Neural cell (in vitro differentiated cells): ENCODE results near the gene PCDHGB6. TPM values are rescaled to one million over a fixed set of nuclear protein-coding genes. Genes with fewer than 3 reads are reported as not detected.

ENCODE experiments used
- H2AFZ ChIP-seq: fragments of 200-600, 300-800 bp; sonication (generic), shearing (Covaris generic); 2 replicates; pipeline ENCODE4 v1.6.0; 2014; ENCODE audit warnings: low read depth, mild to moderate bottlenecking, antibody characterized with exemption, low read length, moderate library complexity
- H3F3A ChIP-seq: fragments of 200-600 bp; shearing (Covaris generic); 2 replicates; pipeline ENCODE4 v1.6.1; 2016; ENCODE audit warnings: mild to moderate bottlenecking, moderate library complexity, mixed read lengths, antibody characterized with exemption, low read length; ENCODE audit not compliant: insufficient read depth, poor library complexity, severe bottlenecking
- H3K27ac ChIP-seq: fragments of 200-600, 300-800 bp; sonication (generic), shearing (Covaris generic); 2 replicates; pipeline ENCODE4 v1.5.1; 2014; ENCODE audit warnings: mild to moderate bottlenecking, low read length, moderate library complexity
- H3K27me3 ChIP-seq: fragments of 300-800, 200-600 bp; sonication (generic), shearing (Covaris generic); 2 replicates; pipeline ENCODE4 v1.6.0; 2014; ENCODE audit warnings: mild to moderate bottlenecking, low read depth, low read length, moderate library complexity; ENCODE audit not compliant: insufficient read depth
- H3K36me3 ChIP-seq: fragments of 300-800, 200-600 bp; sonication (generic), shearing (Covaris generic); 2 replicates; pipeline ENCODE4 v1.5.1; 2014; ENCODE audit warnings: mild to moderate bottlenecking, antibody characterized with exemption, low read length, moderate library complexity; ENCODE audit not compliant: insufficient read depth
- H3K4me2 ChIP-seq: fragments of 300-800, 200-600 bp; sonication (generic), shearing (Covaris generic); 2 replicates; pipeline ENCODE4 v1.6.0; 2014; ENCODE audit warnings: mild to moderate bottlenecking, low read length
- H3K4me3 ChIP-seq: fragments of 300-800, 200-600 bp; sonication (generic), shearing (Covaris generic); 2 replicates; pipeline ENCODE4 v1.5.1; 2014; ENCODE audit warnings: mild to moderate bottlenecking, low read length, moderate library complexity
- H3K79me2 ChIP-seq: fragments of 200-600 bp; shearing (Covaris generic); replicated peaks from 2 replicates; pipeline ENCODE4 v1.6.0; 2014; ENCODE audit warnings: mild to moderate bottlenecking, low read length, moderate library complexity; ENCODE audit not compliant: insufficient read depth
- H3K9ac ChIP-seq: fragments of 300-800, 200-600 bp; sonication (generic), shearing (Covaris generic); 2 replicates; pipeline ENCODE4 v1.6.1; 2016; ENCODE audit warnings: mild to moderate bottlenecking, low read length, mixed read lengths
- H3K9me2 ChIP-seq: fragments of 200-600 bp; shearing (Covaris generic); 2 replicates; pipeline ENCODE4 v1.6.1; 2016; ENCODE audit warnings: mild to moderate bottlenecking, low read length, mixed read lengths; ENCODE audit not compliant: insufficient read depth
- H3K9me3 ChIP-seq: fragments of 200-600, 300-800 bp; sonication (generic), shearing (Covaris generic); 2 replicates; pipeline ENCODE4 v1.6.1; 2016; ENCODE audit warnings: mild to moderate bottlenecking, mixed run types, low read length, moderate library complexity, mixed read lengths
- H4K20me1 ChIP-seq: fragments of 200-600 bp; shearing (Covaris generic); 2 replicates; pipeline ENCODE4 v1.6.1; 2016; ENCODE audit warnings: mild to moderate bottlenecking, mixed run types; ENCODE audit not compliant: insufficient read depth
- CTCF ChIP-seq: fragments of 450-650 bp; IDR thresholded peaks from 2 replicates; pipeline ENCODE4 v1.5.1; 2014; ENCODE audit warnings: antibody characterized with exemption, mild to moderate bottlenecking, moderate library complexity; ENCODE audit not compliant: poor library complexity, severe bottlenecking
- EP300 ChIP-seq: fragments of 450-650 bp; conservative IDR thresholded peaks from 2 replicates; pipeline ENCODE4 v1.6.1; 2014; ENCODE audit warnings: antibody characterized with exemption, mild to moderate bottlenecking, moderate library complexity; ENCODE audit not compliant: poor library complexity, severe bottlenecking
- EZH2 ChIP-seq: fragments of 200-600, 300-800 bp; shearing (Covaris generic), sonication (generic); IDR thresholded peaks from 2 replicates; pipeline ENCODE4 v1.6.1; 2014; ENCODE audit warnings: antibody characterized with exemption, low read length, borderline replicate concordance, mild to moderate bottlenecking; ENCODE audit not compliant: insufficient read depth, poor library complexity, severe bottlenecking
- MXI1 ChIP-seq: fragments of 450-650 bp; conservative IDR thresholded peaks from 2 replicates; pipeline ENCODE4 v1.6.1; 2014; ENCODE audit warnings: antibody characterized with exemption, mild to moderate bottlenecking; ENCODE audit not compliant: poor library complexity, severe bottlenecking
- POLR2AphosphoS5 ChIP-seq: IDR thresholded peaks from 2 replicates; pipeline ENCODE4 v1.6.1; 2012
- RAD21 ChIP-seq: fragments of 450-650 bp; conservative IDR thresholded peaks from 2 replicates; pipeline ENCODE4 v1.6.1; 2014; ENCODE audit warnings: antibody characterized with exemption, mild to moderate bottlenecking, moderate library complexity
- SMC3 ChIP-seq: fragments of 450-650 bp; conservative IDR thresholded peaks from 2 replicates; pipeline ENCODE4 v1.6.1; 2014; ENCODE audit warnings: antibody characterized with exemption, mild to moderate bottlenecking, moderate library complexity; ENCODE audit not compliant: poor library complexity
- TAF1 ChIP-seq: IDR thresholded peaks from 2 replicates; pipeline ENCODE4 v1.6.1; 2012; ENCODE audit warnings: low read depth
- polyA plus RNA-seq: library from polyadenylated mRNA; depleted of rRNA; stranded (reverse); fragments of >200 nt; gene quantifications from 2 replicates; pipeline ENCODE4 v1.2.3, GENCODE V29; 2014
- TF ChIP-seq, protein P1 (sequence below): IDR thresholded peaks from 2 replicates; pipeline ENCODE4 v1.6.1; 2012; ENCODE audit warnings: borderline replicate concordance

The PCDHGB6 gene
- polyA plus RNA-seq, 1 donor from 2014 or later = 29.2 TPM

DNA sequence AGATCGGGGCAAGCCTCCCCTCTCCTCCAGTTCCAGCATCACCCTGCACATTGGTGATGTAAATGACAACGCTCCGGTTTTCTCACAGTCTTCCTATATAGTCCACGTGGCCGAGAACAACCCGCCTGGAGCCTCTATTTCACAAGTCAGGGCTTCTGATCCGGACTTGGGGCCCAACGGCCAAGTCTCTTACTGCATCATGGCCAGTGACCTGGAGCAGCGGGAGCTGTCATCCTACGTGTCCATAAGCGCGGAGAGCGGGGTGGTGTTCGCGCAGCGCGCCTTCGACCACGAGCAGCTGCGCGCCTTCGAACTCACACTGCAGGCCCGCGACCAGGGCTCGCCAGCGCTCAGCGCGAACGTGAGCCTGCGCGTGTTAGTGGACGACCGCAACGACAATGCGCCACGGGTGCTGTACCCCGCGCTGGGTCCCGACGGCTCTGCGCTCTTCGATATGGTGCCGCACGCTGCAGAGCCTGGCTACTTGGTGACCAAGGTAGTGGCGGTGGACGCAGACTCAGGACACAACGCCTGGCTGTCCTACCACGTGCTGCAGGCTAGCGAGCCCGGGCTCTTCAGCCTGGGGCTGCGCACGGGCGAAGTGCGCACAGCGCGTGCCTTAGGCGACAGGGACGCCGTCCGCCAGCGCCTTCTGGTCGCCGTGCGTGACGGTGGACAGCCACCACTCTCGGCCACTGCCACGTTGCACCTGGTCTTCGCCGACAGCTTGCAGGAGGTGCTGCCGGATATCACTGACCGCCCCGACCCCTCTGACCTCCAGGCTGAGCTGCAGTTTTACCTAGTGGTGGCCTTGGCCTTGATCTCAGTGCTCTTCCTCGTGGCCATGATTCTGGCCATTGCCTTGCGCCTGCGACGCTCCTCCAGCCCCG, 18.4 kb upstream of the PCDHGB6 start:
- peak overlapping the region; percentile 53 for H3K4me3 ChIP-seq
- TF ChIP-seq TAF1 (no peak), MXI1 (no peak), EP300 (no peak), CTCF (no peak), POLR2AphosphoS5 (no peak), EZH2 (no peak), RAD21 (no peak), SMC3 (no peak)
- TF ChIP-seq, protein P1, sequence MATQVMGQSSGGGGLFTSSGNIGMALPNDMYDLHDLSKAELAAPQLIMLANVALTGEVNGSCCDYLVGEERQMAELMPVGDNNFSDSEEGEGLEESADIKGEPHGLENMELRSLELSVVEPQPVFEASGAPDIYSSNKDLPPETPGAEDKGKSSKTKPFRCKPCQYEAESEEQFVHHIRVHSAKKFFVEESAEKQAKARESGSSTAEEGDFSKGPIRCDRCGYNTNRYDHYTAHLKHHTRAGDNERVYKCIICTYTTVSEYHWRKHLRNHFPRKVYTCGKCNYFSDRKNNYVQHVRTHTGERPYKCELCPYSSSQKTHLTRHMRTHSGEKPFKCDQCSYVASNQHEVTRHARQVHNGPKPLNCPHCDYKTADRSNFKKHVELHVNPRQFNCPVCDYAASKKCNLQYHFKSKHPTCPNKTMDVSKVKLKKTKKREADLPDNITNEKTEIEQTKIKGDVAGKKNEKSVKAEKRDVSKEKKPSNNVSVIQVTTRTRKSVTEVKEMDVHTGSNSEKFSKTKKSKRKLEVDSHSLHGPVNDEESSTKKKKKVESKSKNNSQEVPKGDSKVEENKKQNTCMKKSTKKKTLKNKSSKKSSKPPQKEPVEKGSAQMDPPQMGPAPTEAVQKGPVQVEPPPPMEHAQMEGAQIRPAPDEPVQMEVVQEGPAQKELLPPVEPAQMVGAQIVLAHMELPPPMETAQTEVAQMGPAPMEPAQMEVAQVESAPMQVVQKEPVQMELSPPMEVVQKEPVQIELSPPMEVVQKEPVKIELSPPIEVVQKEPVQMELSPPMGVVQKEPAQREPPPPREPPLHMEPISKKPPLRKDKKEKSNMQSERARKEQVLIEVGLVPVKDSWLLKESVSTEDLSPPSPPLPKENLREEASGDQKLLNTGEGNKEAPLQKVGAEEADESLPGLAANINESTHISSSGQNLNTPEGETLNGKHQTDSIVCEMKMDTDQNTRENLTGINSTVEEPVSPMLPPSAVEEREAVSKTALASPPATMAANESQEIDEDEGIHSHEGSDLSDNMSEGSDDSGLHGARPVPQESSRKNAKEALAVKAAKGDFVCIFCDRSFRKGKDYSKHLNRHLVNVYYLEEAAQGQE = no peak
- no peaks in the 10 kb centered on the region for H3F3A ChIP-seq
- no peak overlapping the region for H3K27ac ChIP-seq
- H3K9ac ChIP-seq = no peak overlapping the region
- no peaks in the 10 kb centered on the region for H3K36me3 ChIP-seq
- H2AFZ ChIP-seq = no peak overlapping the region
- no peaks in the 10 kb centered on the region for H3K27me3 ChIP-seq
- no peak overlapping the region for H3K4me2 ChIP-seq
- H3K9me2 ChIP-seq = no peaks in the 10 kb centered on the region
- no peaks in the 10 kb centered on the region for H3K79me2 ChIP-seq
- no peaks in the 10 kb centered on the region for H4K20me1 ChIP-seq
- peaks cover 43% of the 10 kb centered on the region for H3K9me3 ChIP-seq

- peaks cover 49% of the 10 kb centered on the region for H3K9me3 ChIP-seq
- no peaks in the 10 kb centered on the region for H4K20me1 ChIP-seq
- no peaks in the 10 kb centered on the region for H3K27me3 ChIP-seq
- H3K4me2 ChIP-seq = no peak within 1 kb of the TSS
- no peak within 1 kb of the TSS for H3K9ac ChIP-seq
- H3K36me3 ChIP-seq = no peaks in the 10 kb centered on the region
- H3K27ac ChIP-seq = no peak within 1 kb of the TSS
- peak within 1 kb of the TSS; percentile 53 for H3K4me3 ChIP-seq
- H3K9me2 ChIP-seq = no peaks in the 10 kb centered on the region
- no peak within 1 kb of the TSS for H2AFZ ChIP-seq
- TF ChIP-seq CTCF (no peak), RAD21 (no peak), SMC3 (no peak), MXI1 (no peak), EP300 (no peak), POLR2AphosphoS5 (no peak), TAF1 (no peak), EZH2 (no peak)
- TF ChIP-seq, protein P1 = no peak
- H3F3A ChIP-seq = no peaks in the 10 kb centered on the region
- no peaks in the 10 kb centered on the region for H3K79me2 ChIP-seq
These were observed 15.2 kb upstream of the PCDHGB6 start, which contains the start of gene PCDHGA8 for GRCh38 chr5:141392429-141393198. Gene PCDHGA8 (plus strand): TSS chr5:141392633. CDS start chr5:141392814, 181 bp downstream.
